Kidney (tissue), 14 donors: ENCODE measurements around the gene KRTAP15-1. TPM values are rescaled to one million over a fixed set of nuclear protein-coding genes. Genes with fewer than 3 reads are reported as not detected.

Experiments
- DNase-seq, 5 donors: peaks; one replicate each; pipeline ENCODE4 v3.0.0-alpha.2; 2013 to 2020
- FAIRE-seq: peaks from 2 replicates; lab custom pipeline; 2012; peaks lifted over from hg19 to GRCh38; lab: Jason Lieb, UNC
- H3K27ac ChIP-seq, 2 donors: one replicate each; pipeline ENCODE4 v1.7.0; 2013; ENCODE audit warnings: low read depth in 2 of 2, low read length in 2 of 2, inconsistent platforms in 1 of 2
- H3K27me3 ChIP-seq: one replicate; pipeline ENCODE4 v1.7.1; 2013; ENCODE audit warnings: low read length, inconsistent platforms; ENCODE audit not compliant: control insufficient read depth, insufficient read depth
- H3K36me3 ChIP-seq, 3 donors: one replicate each; pipeline versions ENCODE4 v1.7.0 to v1.7.1; 2013; ENCODE audit warnings: low read length in 3 of 3, control low read depth in 1 of 3, inconsistent platforms in 1 of 3; ENCODE audit not compliant: insufficient read depth in 3 of 3, control insufficient read depth in 2 of 3
- H3K4me1 ChIP-seq, 3 donors: one replicate each; pipeline versions ENCODE4 v1.7.0 to v1.7.1; 2013; ENCODE audit warnings: low read length in 3 of 3, inconsistent platforms in 1 of 3, low read depth in 1 of 3; ENCODE audit not compliant: control insufficient read depth in 2 of 3, insufficient read depth in 2 of 3
- H3K4me3 ChIP-seq, 3 donors: one replicate each; pipeline versions ENCODE4 v1.7.0 to v1.8.1; 2013; ENCODE audit warnings: low read length in 3 of 3, control low read depth in 1 of 3, inconsistent platforms in 1 of 3
- H3K9ac ChIP-seq, 3 donors: one replicate each; pipeline versions ENCODE4 v1.7.0 to v1.7.1; 2013; ENCODE audit warnings: low read length in 3 of 3, control low read depth in 1 of 3, inconsistent platforms in 1 of 3
- H3K9me3 ChIP-seq, 3 donors: one replicate each; pipeline versions ENCODE4 v1.7.0 to v1.7.1; 2013; ENCODE audit warnings: low read length in 3 of 3, control low read depth in 1 of 3, inconsistent platforms in 1 of 3; ENCODE audit not compliant: control insufficient read depth in 2 of 3, insufficient read depth in 1 of 3
- intact Hi-C: fragments of 100-400 bp; cut with DNase I; formaldehyde crosslinking; loops from one replicate; pipeline ENCODE4 v1.11.1; 2022
- polyA plus RNA-seq: library from polyadenylated mRNA; stranded (reverse); fragments of 350-450 nt; fragmentation: Illumina TruSeq; extraction: RNeasy Lipid Tissue Mini Kit (QIAGEN cat#74804); gene quantifications from one replicate; pipeline ENCODE4 v1.2.3, GENCODE V29; 2014; ENCODE audit warnings: low read depth, low replicate concordance; ENCODE audit not compliant: insufficient read depth
- total RNA-seq: library from RNA; stranded (reverse); fragmentation: NEBNext Ultra II Directional; extraction: Animal tissue kit (Norgen Biotek cat#: 25700); gene quantifications from one replicate; pipeline ENCODE4 v1.2.1, GENCODE V29; 2021
- TF ChIP-seq, protein P1 (sequence below): IDR thresholded peaks from 3 replicates; pipeline ENCODE4 v1.5.1; 2012; ENCODE audit warnings: mild to moderate bottlenecking, moderate library complexity, borderline replicate concordance; ENCODE audit not compliant: insufficient read depth; ENCODE audit errors: extremely low read depth
- donor health status: control.
- donor health status: control.
- donor health status: control.
- donor health status: control.
- donor health status: control.
- donor health status: DM: yes; HTN: yes; CAD: no.
- donor health status: Normal renal cell carcinoma (clear cell type).

The KRTAP15-1 gene
- total and polyA plus RNA-seq, 2 donors from 2014 or later = not detected

DNA sequence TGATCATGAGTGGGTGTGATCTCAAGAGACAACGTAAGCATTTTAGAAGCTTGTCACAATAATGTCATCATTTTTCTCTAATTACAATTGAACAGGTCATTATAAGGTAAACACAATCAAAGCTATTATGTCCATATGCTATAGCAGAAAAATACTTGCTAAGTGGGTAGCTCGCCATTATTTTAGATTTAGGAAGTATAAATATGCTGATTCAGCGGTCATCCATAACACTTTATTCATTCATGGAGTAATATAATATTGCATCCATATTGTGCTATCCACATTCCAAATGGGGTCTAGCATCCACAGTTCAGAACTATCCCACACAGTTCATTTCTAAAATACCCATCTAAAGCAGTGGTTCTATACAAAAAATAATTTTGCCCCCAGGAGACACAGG, 8.4 kb downstream of the KRTAP15-1 start:
- no peaks in the 10 kb centered on the region for H3K4me1 ChIP-seq
- H3K9me3 ChIP-seq = no peaks in the 10 kb centered on the region
- no peak overlapping the region for H3K27ac ChIP-seq
- no peaks in the 10 kb centered on the region for H3K36me3 ChIP-seq
- H3K27me3 ChIP-seq = no peaks in the 10 kb centered on the region
- no peak for FAIRE-seq
- no peak overlapping the region for H3K9ac ChIP-seq
- H3K4me3 ChIP-seq = no peak overlapping the region
- TF ChIP-seq, protein P1, sequence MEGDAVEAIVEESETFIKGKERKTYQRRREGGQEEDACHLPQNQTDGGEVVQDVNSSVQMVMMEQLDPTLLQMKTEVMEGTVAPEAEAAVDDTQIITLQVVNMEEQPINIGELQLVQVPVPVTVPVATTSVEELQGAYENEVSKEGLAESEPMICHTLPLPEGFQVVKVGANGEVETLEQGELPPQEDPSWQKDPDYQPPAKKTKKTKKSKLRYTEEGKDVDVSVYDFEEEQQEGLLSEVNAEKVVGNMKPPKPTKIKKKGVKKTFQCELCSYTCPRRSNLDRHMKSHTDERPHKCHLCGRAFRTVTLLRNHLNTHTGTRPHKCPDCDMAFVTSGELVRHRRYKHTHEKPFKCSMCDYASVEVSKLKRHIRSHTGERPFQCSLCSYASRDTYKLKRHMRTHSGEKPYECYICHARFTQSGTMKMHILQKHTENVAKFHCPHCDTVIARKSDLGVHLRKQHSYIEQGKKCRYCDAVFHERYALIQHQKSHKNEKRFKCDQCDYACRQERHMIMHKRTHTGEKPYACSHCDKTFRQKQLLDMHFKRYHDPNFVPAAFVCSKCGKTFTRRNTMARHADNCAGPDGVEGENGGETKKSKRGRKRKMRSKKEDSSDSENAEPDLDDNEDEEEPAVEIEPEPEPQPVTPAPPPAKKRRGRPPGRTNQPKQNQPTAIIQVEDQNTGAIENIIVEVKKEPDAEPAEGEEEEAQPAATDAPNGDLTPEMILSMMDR = no peak
- intact Hi-C loops = no loop called here
- no peak for DNase-seq

DNA sequence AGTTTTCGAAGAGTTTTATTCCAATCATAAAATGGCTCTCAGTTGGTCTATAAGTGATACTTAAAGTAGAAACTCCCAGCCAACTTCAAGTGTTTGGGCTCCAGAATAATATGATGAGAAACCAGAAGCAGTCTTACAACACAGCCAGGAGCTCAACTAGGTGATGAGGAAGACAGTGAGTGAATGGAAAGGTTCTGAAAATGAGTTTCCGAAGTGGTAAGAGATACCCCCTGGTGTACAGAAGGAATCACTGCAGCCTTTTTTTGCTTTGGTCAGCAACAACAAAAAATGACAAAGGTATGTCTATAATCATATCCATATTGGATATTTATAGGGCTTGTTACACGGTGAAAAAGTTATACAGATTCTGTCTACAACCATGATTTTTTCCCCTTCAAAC, 23.6 kb downstream of the KRTAP15-1 start:
- Histone ChIP-seq H3K4me3 (no peak overlapping the region), H3K36me3 (no peaks in the 10 kb centered on the region), H3K27ac (no peak overlapping the region), H3K27me3 (no peaks in the 10 kb centered on the region), H3K9ac (no peak overlapping the region), H3K9me3 (no peaks in the 10 kb centered on the region), H3K4me1 (no peaks in the 10 kb centered on the region)
- TF ChIP-seq, protein P1 = peak; percentile 8
- no peak for FAIRE-seq
- intact Hi-C loops = no loop called here
- DNase-seq = no peak

DNA sequence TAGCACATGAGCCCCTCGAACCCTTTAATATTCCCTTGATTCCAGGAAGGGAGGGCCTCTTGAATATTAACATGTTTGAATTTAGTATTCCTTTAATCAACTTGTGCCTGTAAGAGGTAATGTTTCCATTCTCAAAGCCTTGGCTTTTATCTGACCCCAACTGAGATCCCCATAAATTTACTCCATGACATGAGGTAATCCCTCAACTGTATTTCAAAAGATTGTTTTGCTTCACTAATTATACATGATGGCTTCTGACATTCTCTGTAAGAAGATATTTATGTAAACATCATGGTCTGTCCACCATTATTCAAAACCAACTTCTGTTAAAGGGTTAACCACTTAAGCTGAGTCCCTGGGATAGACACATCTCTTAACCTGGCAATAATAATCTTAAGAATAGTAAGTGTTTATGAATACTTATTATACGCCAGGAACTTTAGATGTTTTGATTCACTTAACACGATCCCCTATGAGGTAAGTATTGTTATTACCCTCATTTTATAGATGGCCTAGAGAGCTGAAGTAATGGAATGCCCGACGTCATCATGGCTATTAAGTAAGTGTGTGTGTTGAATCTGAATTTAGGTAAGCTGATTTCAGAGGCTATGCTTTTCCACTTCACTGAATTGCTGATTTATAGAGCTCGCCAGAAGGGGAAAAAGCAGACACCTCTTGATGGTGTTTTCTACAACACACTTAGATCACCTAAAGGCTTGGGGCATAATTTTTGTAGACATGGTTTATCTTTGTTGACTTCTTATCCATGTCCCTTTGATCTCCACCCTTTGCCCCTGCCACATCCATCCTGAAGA, 29.0 kb downstream of the KRTAP15-1 start:
- H3K9ac ChIP-seq = no peak overlapping the region
- H3K27me3 ChIP-seq = no peaks in the 10 kb centered on the region
- H3K4me3 ChIP-seq = no peak overlapping the region
- H3K4me1 ChIP-seq = no peaks in the 10 kb centered on the region
- DNase-seq = peak in 4 of 5 donors; percentile 42 to 83 (median 64)
- no peaks in the 10 kb centered on the region for H3K36me3 ChIP-seq
- H3K27ac ChIP-seq = no peak overlapping the region
- intact Hi-C loops = no loop called here
- FAIRE-seq = no peak
- TF ChIP-seq, protein P1 = no peak
- H3K9me3 ChIP-seq = no peaks in the 10 kb centered on the region
